SK-N-SH (cell line): ENCODE data around the gene CPNE1. TPM values are rescaled to one million over a fixed set of nuclear protein-coding genes. Genes with fewer than 3 reads are reported as not detected.

ENCODE experiments used
- CTCF ChIA-PET: fragments of 300-600, 350-600 bp; formaldehyde crosslinking; extraction: SDS; loops from one replicate; lab custom pipeline; 2021; lab: Yijun Ruan, JAX
- POLR2A ChIA-PET: fragments of 350-600 bp; sonication (Branson Sonifier 250); formaldehyde crosslinking; extraction: SDS; loops from one replicate; lab custom pipeline; 2020; ENCODE audit warnings: antibody characterized with exemption, inconsistent platforms; lab: Yijun Ruan, JAX
- DNase-seq: peaks from one replicate; pipeline ENCODE4 v3.0.0; 2012
- H2AFZ ChIP-seq: fragments of 200-600 bp; sonication (generic); 2 replicates; pipeline ENCODE4 v1.8.1; 2016; ENCODE audit warnings: antibody characterized with exemption, mild to moderate bottlenecking, low read depth
- H3F3A ChIP-seq: fragments of 200-600 bp; sonication (generic); replicated peaks from 2 replicates; pipeline ENCODE3; 2016; ENCODE audit warnings: antibody characterized with exemption, mild to moderate bottlenecking; ENCODE audit not compliant: insufficient read depth
- H3K27ac ChIP-seq, 2 experiments: fragments of 200-500 bp in 1 of 2; fragments of 200-600 bp in 1 of 2; sonication (Bioruptor generic) in 1 of 2; sonication (generic), shearing (Covaris generic) in 1 of 2; 2 replicates each; pipeline versions ENCODE4 v1.5.1 to v1.6.1; 2014 to 2016; ENCODE audit warnings: low read depth in 2 of 2, inconsistent platforms in 1 of 2, low read length in 1 of 2, mild to moderate bottlenecking in 1 of 2, mixed read lengths in 1 of 2
- H3K27me3 ChIP-seq: fragments of 200-600 bp; sonication (generic), shearing (Covaris generic); 2 replicates; pipeline ENCODE4 v1.6.1; 2016; ENCODE audit warnings: mixed run types; ENCODE audit not compliant: insufficient read depth
- H3K36me3 ChIP-seq, 2 experiments: fragments of 200-500 bp in 1 of 2; fragments of 200-600 bp in 1 of 2; sonication (Bioruptor generic) in 1 of 2; sonication (generic) in 1 of 2; replicated peaks in 1 of 2; 2 replicates each; pipeline versions ENCODE3 to v1.5.1; 2014 to 2016; ENCODE audit warnings: low read length in 1 of 2, mild to moderate bottlenecking in 1 of 2; ENCODE audit not compliant: insufficient read depth in 2 of 2, control insufficient read depth in 1 of 2
- H3K4me1 ChIP-seq, 2 experiments: fragments of 200-500 bp in 1 of 2; fragments of 200-600 bp in 1 of 2; sonication (Bioruptor generic) in 1 of 2; sonication (generic), shearing (Covaris generic) in 1 of 2; 2 replicates each; pipeline versions ENCODE4 v1.5.1 to v1.6.1; 2014 to 2016; ENCODE audit warnings: low read depth in 1 of 2, low read length in 1 of 2, mixed run types in 1 of 2; ENCODE audit not compliant: insufficient read depth in 2 of 2, control insufficient read depth in 1 of 2
- H3K4me2 ChIP-seq: fragments of 200-600 bp; sonication (generic), shearing (Covaris generic); 2 replicates; pipeline ENCODE4 v1.6.1; 2017; ENCODE audit warnings: mixed run types
- H3K4me3 ChIP-seq, 2 experiments: fragments of 200-500 bp in 1 of 2; fragments of 200-600 bp in 1 of 2; sonication (Bioruptor generic) in 1 of 2; sonication (generic), shearing (Covaris generic) in 1 of 2; 2 replicates each; pipeline versions ENCODE4 v1.5.1 to v1.8.1; 2014 to 2016; ENCODE audit warnings: low read depth in 2 of 2, inconsistent platforms in 1 of 2, low read length in 1 of 2, mild to moderate bottlenecking in 1 of 2, mixed read lengths in 1 of 2, moderate library complexity in 1 of 2
- H3K79me2 ChIP-seq: fragments of 200-600 bp; sonication (generic); 2 replicates; pipeline ENCODE4 v1.8.1; 2017; ENCODE audit warnings: mild to moderate bottlenecking; ENCODE audit not compliant: insufficient read depth
- H3K9ac ChIP-seq: fragments of 200-600 bp; sonication (generic); 2 replicates; pipeline ENCODE4 v1.6.1; 2017; ENCODE audit warnings: mixed run types
- H3K9me2 ChIP-seq: fragments of 200-600 bp; sonication (generic); 2 replicates; pipeline ENCODE4 v1.6.1; 2017; ENCODE audit warnings: mixed run types
- H3K9me3 ChIP-seq: fragments of 200-600 bp; sonication (generic); 2 replicates; pipeline ENCODE4 v1.6.1; 2017; ENCODE audit warnings: mixed run types, mild to moderate bottlenecking, moderate library complexity
- H4K20me1 ChIP-seq: fragments of 200-600 bp; sonication (generic); 2 replicates; pipeline ENCODE4 v1.6.1; 2017; ENCODE audit warnings: mild to moderate bottlenecking, mixed run types; ENCODE audit not compliant: insufficient read depth
- FOSL2 ChIP-seq: IDR thresholded peaks from 2 replicates; pipeline ENCODE4 v1.4.0; 2012; ENCODE audit warnings: low read depth, mild to moderate bottlenecking, moderate library complexity, borderline replicate concordance
- FOXJ3 ChIP-seq: sonication (generic); formaldehyde crosslinking; IDR thresholded peaks from 2 replicates; pipeline ENCODE4 v1.5.1; 2020; ENCODE audit warnings: mild to moderate bottlenecking, missing genetic modification reagents
- FOXM1 ChIP-seq: IDR thresholded peaks from 2 replicates; pipeline ENCODE4 v1.4.0; 2012; ENCODE audit warnings: low read depth, mild to moderate bottlenecking
- GATA2 ChIP-seq: sonication (generic); formaldehyde crosslinking; IDR thresholded peaks from 2 replicates; pipeline ENCODE4 v1.5.0; 2020; ENCODE audit warnings: mild to moderate bottlenecking, missing genetic modification reagents
- JUND ChIP-seq: IDR thresholded peaks from 2 replicates; pipeline ENCODE4 v1.4.0; 2012
- MEF2A ChIP-seq: IDR thresholded peaks from 2 replicates; pipeline ENCODE4 v1.4.0; 2012; ENCODE audit warnings: low read depth, borderline replicate concordance
- MXI1 ChIP-seq: IDR thresholded peaks from 2 replicates; pipeline ENCODE4 v1.6.1; 2012; ENCODE audit warnings: mild to moderate bottlenecking, low read depth, low read length, improper control_type of control experiment
- NRF1 ChIP-seq: IDR thresholded peaks from 2 replicates; pipeline ENCODE4 v1.6.1; 2012; ENCODE audit warnings: low read depth, mild to moderate bottlenecking, low read length
- POLR2AphosphoS5 ChIP-seq: IDR thresholded peaks from 2 replicates; pipeline ENCODE4 v1.6.1; 2012; ENCODE audit warnings: low read depth, low read length
- RXRA ChIP-seq: IDR thresholded peaks from 2 replicates; pipeline ENCODE4 v1.4.0; 2012; ENCODE audit warnings: low read depth, mild to moderate bottlenecking, borderline replicate concordance
- SMC3 ChIP-seq: IDR thresholded peaks from 2 replicates; pipeline ENCODE4 v1.6.1; 2012; ENCODE audit warnings: low read depth, low read length, improper control_type of control experiment
- YY1 ChIP-seq: IDR thresholded peaks from 2 replicates; pipeline ENCODE4 v1.4.0; 2012; ENCODE audit warnings: low read depth, mild to moderate bottlenecking
- WGBS: methylation state at CpG from one replicate; pipeline ENCODE4 v1.1.6; 2017; ENCODE audit warnings: low lambda C conversion rate; 5-methylcytosine and 5-hydroxymethylcytosine counted together
- polyA plus RNA-seq, 3 experiments: library from polyadenylated mRNA; depleted of rRNA; stranded (reverse); fragments of >200 nt; gene quantifications; 2 replicates each; pipeline ENCODE4 v1.2.3, GENCODE V29; 2012
- TF ChIP-seq, protein P1 (sequence below): IDR thresholded peaks from 2 replicates; pipeline ENCODE4; 2012
- TF ChIP-seq, protein P2 (sequence below): fragments of 200-600 bp; sonication (generic); IDR thresholded peaks from 2 replicates; pipeline ENCODE4 v1.6.1; 2017; ENCODE audit warnings: antibody characterized with exemption, mild to moderate bottlenecking, moderate library complexity

CPNE1 gene
- polyA plus RNA-seq, 1 of the 3 experiments (the other 2 are of a cell fraction) = 279 TPM

DNA sequence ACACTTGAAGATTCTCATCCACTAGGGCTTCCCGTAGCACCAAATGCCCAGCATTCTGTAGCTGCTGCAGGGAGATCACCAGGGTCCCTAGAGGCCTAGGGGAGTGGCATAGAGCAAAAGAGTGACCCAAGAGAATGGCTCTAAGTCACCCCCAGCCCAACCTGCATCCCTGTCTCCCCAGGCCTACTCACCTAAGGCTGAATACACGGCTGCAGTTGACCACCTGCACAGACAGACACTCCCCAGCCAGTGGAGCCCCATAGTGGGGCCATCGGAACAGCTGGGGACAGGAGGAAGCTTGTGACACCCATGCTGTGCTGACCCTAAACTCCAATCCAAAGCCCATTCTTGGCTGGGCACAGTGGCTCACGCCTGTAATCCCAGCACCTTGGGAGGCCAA is 58.6 kb downstream of the CPNE1 start (continued):
- TF ChIP-seq FOXM1 (no peak), POLR2AphosphoS5 (no peak), RXRA (no peak), SMC3 (no peak), MEF2A (no peak), JUND (no peak), NRF1 (no peak)
- TF ChIP-seq, protein P1, sequence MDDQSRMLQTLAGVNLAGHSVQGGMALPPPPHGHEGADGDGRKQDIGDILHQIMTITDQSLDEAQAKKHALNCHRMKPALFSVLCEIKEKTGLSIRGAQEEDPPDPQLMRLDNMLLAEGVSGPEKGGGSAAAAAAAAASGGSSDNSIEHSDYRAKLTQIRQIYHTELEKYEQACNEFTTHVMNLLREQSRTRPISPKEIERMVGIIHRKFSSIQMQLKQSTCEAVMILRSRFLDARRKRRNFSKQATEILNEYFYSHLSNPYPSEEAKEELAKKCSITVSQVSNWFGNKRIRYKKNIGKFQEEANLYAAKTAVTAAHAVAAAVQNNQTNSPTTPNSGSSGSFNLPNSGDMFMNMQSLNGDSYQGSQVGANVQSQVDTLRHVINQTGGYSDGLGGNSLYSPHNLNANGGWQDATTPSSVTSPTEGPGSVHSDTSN = no peak

DNA sequence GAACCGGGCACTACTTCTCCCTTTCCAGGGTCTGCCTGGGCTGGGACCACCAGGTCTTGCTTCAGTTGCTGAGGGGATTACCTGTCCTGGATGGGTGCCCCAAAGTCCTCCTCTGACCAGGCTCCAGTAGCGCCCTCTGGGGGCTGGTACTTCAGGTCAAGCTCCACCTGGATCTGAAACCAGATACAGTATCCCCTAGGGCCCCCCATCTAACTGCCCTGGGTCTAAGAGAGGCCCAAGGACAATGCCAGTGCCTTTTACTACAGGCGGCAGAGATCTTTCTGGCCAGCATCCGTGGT is 60.3 kb downstream of the CPNE1 start:
- Histone ChIP-seq H3F3A (no peaks in the 10 kb centered on the region), H3K4me1 (peaks cover 0 to 10% of the 10 kb centered on the region in 2 experiments; a peak in 1 of 4 replicates), H3K27ac (no peak overlapping the region), H3K36me3 (no peaks in the 10 kb centered on the region), H2AFZ (no peak overlapping the region), H3K4me3 (no peak overlapping the region), H3K27me3 (no peaks in the 10 kb centered on the region), H3K79me2 (no peaks in the 10 kb centered on the region), H3K9ac (no peak overlapping the region), H3K4me2 (no peak overlapping the region), H3K9me2 (no peaks in the 10 kb centered on the region), H4K20me1 (no peaks in the 10 kb centered on the region), H3K9me3 (no peaks in the 10 kb centered on the region)
- 52% methylated on average over 2 of the region's 4 CpGs for WGBS
- ChIA-PET POLR2A (interaction anchor here (1.6 kb wide), 1 partner anchor 11 kb away, joined by 3 read pairs; the partner anchor contains the start of gene SPAG4), CTCF (interaction anchor here (0.9 to 1.9 kb wide), 3 partner anchors 15 to 92 kb away, joined by 3 to 5 read pairs (median 4); no protein-coding TSS in a partner anchor)
- peak; percentile 45 for DNase-seq
- TF ChIP-seq MXI1 = no peak
- TF ChIP-seq FOXJ3 (CRISPR knock-in tag) = no peak
- TF ChIP-seq, protein P2, sequence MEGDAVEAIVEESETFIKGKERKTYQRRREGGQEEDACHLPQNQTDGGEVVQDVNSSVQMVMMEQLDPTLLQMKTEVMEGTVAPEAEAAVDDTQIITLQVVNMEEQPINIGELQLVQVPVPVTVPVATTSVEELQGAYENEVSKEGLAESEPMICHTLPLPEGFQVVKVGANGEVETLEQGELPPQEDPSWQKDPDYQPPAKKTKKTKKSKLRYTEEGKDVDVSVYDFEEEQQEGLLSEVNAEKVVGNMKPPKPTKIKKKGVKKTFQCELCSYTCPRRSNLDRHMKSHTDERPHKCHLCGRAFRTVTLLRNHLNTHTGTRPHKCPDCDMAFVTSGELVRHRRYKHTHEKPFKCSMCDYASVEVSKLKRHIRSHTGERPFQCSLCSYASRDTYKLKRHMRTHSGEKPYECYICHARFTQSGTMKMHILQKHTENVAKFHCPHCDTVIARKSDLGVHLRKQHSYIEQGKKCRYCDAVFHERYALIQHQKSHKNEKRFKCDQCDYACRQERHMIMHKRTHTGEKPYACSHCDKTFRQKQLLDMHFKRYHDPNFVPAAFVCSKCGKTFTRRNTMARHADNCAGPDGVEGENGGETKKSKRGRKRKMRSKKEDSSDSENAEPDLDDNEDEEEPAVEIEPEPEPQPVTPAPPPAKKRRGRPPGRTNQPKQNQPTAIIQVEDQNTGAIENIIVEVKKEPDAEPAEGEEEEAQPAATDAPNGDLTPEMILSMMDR = peak; percentile 45
- TF ChIP-seq FOSL2 = no peak
- no peak for TF ChIP-seq GATA2
- no peak for TF ChIP-seq YY1
